ENCODE measurements around the gene KIF18A. TPM values are rescaled to one million over a fixed set of nuclear protein-coding genes. Genes with fewer than 3 reads are reported as not detected.
"Not testable (repeated sequence)": the region's sequence is repeated elsewhere in the genome, so short reads cannot be mapped to it uniquely, and the experiment has no call there.

Gene KIF18A
- polyA plus RNA-seq, 1 experiment: 8.9 TPM

DNA sequence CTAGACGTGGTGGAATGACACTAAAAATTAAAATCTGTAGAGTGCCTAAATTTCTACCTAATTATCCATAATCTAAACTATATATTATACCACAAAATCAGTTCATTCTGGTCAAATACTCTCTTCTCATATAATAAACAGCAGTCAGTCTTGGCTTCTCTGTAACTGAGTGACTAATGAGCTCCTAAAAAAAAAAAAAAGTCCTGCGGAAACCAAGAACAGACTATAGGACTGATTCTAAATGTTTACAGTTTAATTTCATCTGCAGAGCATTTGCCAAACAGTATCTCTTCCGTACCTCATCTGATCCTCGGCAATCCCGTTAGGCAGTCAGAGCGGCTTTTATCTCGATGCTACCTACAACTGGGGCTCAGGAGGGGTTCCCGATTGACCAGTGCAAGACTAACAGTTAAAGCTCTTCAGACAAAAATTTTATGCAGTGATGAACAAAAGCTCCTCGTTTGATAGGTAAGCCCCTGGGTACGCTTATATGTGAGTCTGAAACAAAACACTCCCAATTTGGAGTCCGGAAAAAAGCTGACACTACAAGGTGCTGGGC lies 686 bp downstream of the KIF18A start:
- CTCF ChIA-PET: interaction anchor here (0.6 to 2.1 kb wide), 5 partner anchors 18 to 420 kb away, joined by 3 to 5 read pairs (median 4); no protein-coding TSS in a partner anchor
- no peaks in the 10 kb centered on the region for H3K9me3 ChIP-seq (ENCODE audit: control insufficient read depth, insufficient read depth, low read length)
- H3K27ac ChIP-seq (ENCODE audit: low read depth, low read length): peak overlapping the region; percentile 83
- POLR2A ChIA-PET: interaction anchor here (0.6 to 4.8 kb wide), 5 partner anchors 17 to 410 kb away, joined by 3 to 28 read pairs (median 5); partner anchors contain the start of gene BDNF
- no peaks in the 10 kb centered on the region for H3K27me3 ChIP-seq (ENCODE audit: control insufficient read depth, insufficient read depth, low read length)
- H3K4me3 ChIP-seq (ENCODE audit: low read depth, low read length): peak overlapping the region; percentile 74
- no peak for TF ChIP-seq CTCF (IDR thresholded peaks at IDR 0.05; ENCODE audit: low read depth, low read length)
- DNase-seq (ENCODE audit: low read depth, low spot score): no peak

GRCh38 chr11:28106353-28107043 lies 1.5 kb downstream of the KIF18A start:
- no peak for DNase-seq (ENCODE audit: low read depth, low spot score)
- Histone ChIP-seq H3K9me3 (ENCODE audit: control insufficient read depth, insufficient read depth, low read length) (no peaks in the 10 kb centered on the region), H3K27me3 (ENCODE audit: control insufficient read depth, insufficient read depth, low read length) (no peaks in the 10 kb centered on the region), H3K4me3 (ENCODE audit: low read depth, low read length) (peak overlapping the region; percentile 74), H3K27ac (ENCODE audit: low read depth, low read length) (no peak overlapping the region)
- CTCF ChIA-PET: interaction anchor here (0.6 to 2.1 kb wide), 6 partner anchors 357 to 1011 kb away, joined by 3 to 11 read pairs (median 5); no protein-coding TSS in a partner anchor
- POLR2A ChIA-PET: interaction anchor here (0.6 to 4.8 kb wide), 5 partner anchors 17 to 1227 kb away, joined by 3 to 28 read pairs (median 5); partner anchors contain the start of gene BDNF
- no peak for TF ChIP-seq CTCF (IDR thresholded peaks at IDR 0.05; ENCODE audit: low read depth, low read length)

GRCh38 chr11:28105869-28106268 lies 2.1 kb downstream of the KIF18A start:
- TF ChIP-seq CTCF (IDR thresholded peaks at IDR 0.05; ENCODE audit: low read depth, low read length): no peak
- no peak overlapping the region; the same call in 1 of the 2 replicates for H3K4me3 ChIP-seq (ENCODE audit: low read depth, low read length)
- DNase-seq (ENCODE audit: low read depth, low spot score): no peak
- no peaks in the 10 kb centered on the region for H3K27me3 ChIP-seq (ENCODE audit: control insufficient read depth, insufficient read depth, low read length)
- POLR2A ChIA-PET: interaction anchor here (0.7 to 4.8 kb wide), 2 partner anchors 406 to 1228 kb away, joined by 5 to 28 read pairs; partner anchors contain the start of gene BDNF
- CTCF ChIA-PET: interaction anchor here (0.7 to 2.1 kb wide), 5 partner anchors 358 to 1011 kb away, joined by 3 to 11 read pairs (median 5); no protein-coding TSS in a partner anchor
- no peak overlapping the region for H3K27ac ChIP-seq (ENCODE audit: low read depth, low read length)
- no peaks in the 10 kb centered on the region for H3K9me3 ChIP-seq (ENCODE audit: control insufficient read depth, insufficient read depth, low read length)

DNA sequence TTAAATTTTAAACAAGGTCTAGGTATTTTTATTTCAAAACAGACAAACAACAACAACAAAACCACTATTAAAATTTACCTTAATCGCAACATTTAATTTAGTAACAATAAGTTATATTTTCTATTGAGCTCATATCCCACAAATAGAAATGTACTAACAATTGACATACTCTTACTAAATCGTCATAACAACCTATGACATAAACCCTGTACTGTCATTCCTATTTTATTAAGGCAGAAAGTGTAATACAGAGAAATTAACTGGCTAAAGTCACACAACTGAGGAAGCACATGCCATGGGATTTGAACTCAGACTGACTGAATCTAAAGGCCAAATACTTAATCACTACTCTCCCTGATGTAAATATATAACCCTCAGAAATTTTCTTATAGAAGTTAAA lies 3.0 kb downstream of the KIF18A start:
- no peak for TF ChIP-seq CTCF (IDR thresholded peaks at IDR 0.05; ENCODE audit: low read depth, low read length)
- ChIA-PET CTCF (interaction anchor here (1.5 to 1.6 kb wide), 2 partner anchors 385 to 406 kb away, joined by 3 to 11 read pairs; no protein-coding TSS in a partner anchor), POLR2A (no interaction called here)
- Histone ChIP-seq H3K4me3 (ENCODE audit: low read depth, low read length) (no peak overlapping the region), H3K9me3 (ENCODE audit: control insufficient read depth, insufficient read depth, low read length) (no peaks in the 10 kb centered on the region), H3K27me3 (ENCODE audit: control insufficient read depth, insufficient read depth, low read length) (no peaks in the 10 kb centered on the region), H3K27ac (ENCODE audit: low read depth, low read length) (no peak overlapping the region)
- DNase-seq (ENCODE audit: low read depth, low spot score): no peak

GRCh38 chr11:28104425-28104824 lies 3.5 kb downstream of the KIF18A start:
- H3K4me3 ChIP-seq (ENCODE audit: low read depth, low read length): no peak overlapping the region
- H3K9me3 ChIP-seq (ENCODE audit: control insufficient read depth, insufficient read depth, low read length): no peaks in the 10 kb centered on the region
- no peak for TF ChIP-seq CTCF (IDR thresholded peaks at IDR 0.05; ENCODE audit: low read depth, low read length)
- DNase-seq (ENCODE audit: low read depth, low spot score): no peak
- CTCF ChIA-PET: no interaction called here
- H3K27ac ChIP-seq (ENCODE audit: low read depth, low read length): no peak overlapping the region
- POLR2A ChIA-PET: no interaction called here
- no peaks in the 10 kb centered on the region for H3K27me3 ChIP-seq (ENCODE audit: control insufficient read depth, insufficient read depth, low read length)

DNA sequence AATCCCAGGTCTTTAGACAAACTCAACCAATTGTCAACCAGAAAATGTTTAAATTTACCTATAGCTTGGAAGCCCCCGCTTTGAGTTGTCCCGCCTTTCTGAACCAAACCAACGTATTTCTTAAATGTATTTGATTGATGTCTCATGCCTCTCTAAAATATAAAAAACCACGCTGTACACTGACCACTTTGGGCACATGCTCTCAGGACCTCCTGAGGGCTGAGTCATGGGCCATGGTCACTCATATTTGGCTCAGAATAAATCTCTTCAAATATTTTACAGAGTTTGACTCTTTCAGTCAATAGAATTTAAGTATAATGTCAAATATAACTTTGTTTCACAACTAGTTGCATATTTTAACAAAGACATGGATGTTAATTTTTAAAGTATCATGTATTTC lies 5.7 kb downstream of the KIF18A start:
- H3K4me3 ChIP-seq (ENCODE audit: low read depth, low read length); H3K27ac ChIP-seq (ENCODE audit: low read depth, low read length); DNase-seq (ENCODE audit: low read depth, low spot score); POLR2A ChIA-PET; H3K27me3 ChIP-seq (ENCODE audit: control insufficient read depth, insufficient read depth, low read length); H3K9me3 ChIP-seq (ENCODE audit: control insufficient read depth, insufficient read depth, low read length): not testable (repeated sequence)
- CTCF ChIA-PET: interaction anchor here (1.2 kb wide), 1 partner anchor 401 kb away, joined by 3 read pairs; no protein-coding TSS in a partner anchor
